Ectodermal cell (in vitro differentiated cells): ENCODE results near the gene CUEDC1.

Experiments
- H3K27ac ChIP-seq: 2 replicates; pipeline ENCODE4 v1.7.0; 2013; ENCODE audit warnings: mild to moderate bottlenecking, low read depth, low read length; ENCODE audit not compliant: insufficient read depth, poor library complexity, severe bottlenecking
- H3K27me3 ChIP-seq: 2 replicates; pipeline ENCODE4 v1.7.0; 2013; ENCODE audit warnings: mild to moderate bottlenecking, low read length; ENCODE audit not compliant: insufficient read depth, control insufficient read depth, poor library complexity, severe bottlenecking
- H3K36me3 ChIP-seq: one replicate; pipeline ENCODE4 v1.7.0; 2013; ENCODE audit warnings: low read length; ENCODE audit not compliant: control insufficient read depth, insufficient read depth
- H3K4me1 ChIP-seq: one replicate; pipeline ENCODE4 v1.7.0; 2013; ENCODE audit warnings: low read length; ENCODE audit not compliant: control insufficient read depth, insufficient read depth
- H3K4me3 ChIP-seq: 2 replicates; pipeline ENCODE4 v1.7.0; 2013; ENCODE audit warnings: low read depth, low read length, control low read depth; ENCODE audit not compliant: insufficient read depth
- H3K9me3 ChIP-seq: 2 replicates; pipeline ENCODE4 v1.7.0; 2013; ENCODE audit warnings: mild to moderate bottlenecking, low read length, moderate library complexity; ENCODE audit not compliant: control insufficient read depth
- WGBS, 2 experiments: methylation state at CpG; one replicate each; pipeline ENCODE4 v1.1.7; 2013; ENCODE audit warnings: missing lambda C conversion rate in 2 of 2; 5-methylcytosine and 5-hydroxymethylcytosine counted together

The CUEDC1 gene

GRCh38 chr17:57946798-57947358 is 8.3 kb downstream of the CUEDC1 start:
- Histone ChIP-seq H3K27me3 (no peaks in the 10 kb centered on the region), H3K36me3 (no peaks in the 10 kb centered on the region), H3K4me1 (peaks cover 37% of the 10 kb centered on the region), H3K27ac (peak overlapping the region; percentile 13), H3K9me3 (no peaks in the 10 kb centered on the region), H3K4me3 (no peak overlapping the region)
- 75 to 78% methylated on average over 10 of the region's 10 CpGs for WGBS, 2 experiments

GRCh38 chr17:57945996-57946797 is 9.0 kb downstream of the CUEDC1 start:
- 73 to 79% methylated on average over 6 of the region's 6 CpGs for whole genome bisulfite sequencing, 2 experiments
- Histone ChIP-seq H3K4me1 (peaks cover 38% of the 10 kb centered on the region), H3K27ac (no peak overlapping the region)

GRCh38 chr17:57944908-57945307 is 10.3 kb downstream of the CUEDC1 start:
- H3K9me3 ChIP-seq, result no peaks in the 10 kb centered on the region
- H3K27me3 ChIP-seq, result no peaks in the 10 kb centered on the region
- WGBS, 2 experiments, result 93 to 96% methylated on average over 6 of the region's 6 CpGs
- H3K4me3 ChIP-seq, result no peak overlapping the region
- H3K4me1 ChIP-seq, result peaks cover 43% of the 10 kb centered on the region
- no peak overlapping the region for H3K27ac ChIP-seq
- H3K36me3 ChIP-seq, result no peaks in the 10 kb centered on the region

More at GRCh38 chr17:57945996-57946797, 9.0 kb downstream of the CUEDC1 start:
- Histone ChIP-seq H3K9me3 (no peaks in the 10 kb centered on the region), H3K4me3 (no peak overlapping the region), H3K27me3 (no peaks in the 10 kb centered on the region), H3K36me3 (no peaks in the 10 kb centered on the region)

- Histone ChIP-seq H3K36me3 (no peaks in the 10 kb centered on the region), H3K4me3 (no peak overlapping the region), H3K27ac (no peak overlapping the region), H3K4me1 (peaks cover 45% of the 10 kb centered on the region), H3K9me3 (no peaks in the 10 kb centered on the region), H3K27me3 (no peaks in the 10 kb centered on the region)
- 91 to 92% methylated on average over 3 of the region's 3 CpGs for WGBS, 2 experiments
Observed at GRCh38 chr17:57943645-57944044, 11.6 kb downstream of the CUEDC1 start.

GRCh38 chr17:57943140-57943539 is 12.1 kb downstream of the CUEDC1 start:
- 90% methylated on average over 6 of the region's 6 CpGs for WGBS, 2 experiments
- Histone ChIP-seq H3K4me3 (no peak overlapping the region), H3K9me3 (no peaks in the 10 kb centered on the region), H3K27ac (no peak overlapping the region), H3K4me1 (peaks cover 40% of the 10 kb centered on the region), H3K36me3 (no peaks in the 10 kb centered on the region), H3K27me3 (no peaks in the 10 kb centered on the region)

GRCh38 chr17:57941384-57942370 is 13.5 kb downstream of the CUEDC1 start:
- Histone ChIP-seq H3K9me3 (no peaks in the 10 kb centered on the region), H3K4me1 (peaks cover 31% of the 10 kb centered on the region), H3K27ac (no peak overlapping the region), H3K4me3 (no peak overlapping the region), H3K27me3 (no peaks in the 10 kb centered on the region), H3K36me3 (no peaks in the 10 kb centered on the region)
- 77 to 81% methylated on average over 10 of the region's 10 CpGs for WGBS, 2 experiments

GRCh38 chr17:57940653-57941329 is 14.4 kb downstream of the CUEDC1 start:
- H3K9me3 ChIP-seq, result no peaks in the 10 kb centered on the region
- WGBS, 2 experiments, result 90 to 93% methylated on average over 5 of the region's 5 CpGs
- H3K27me3 ChIP-seq, result no peaks in the 10 kb centered on the region
- peaks cover 29% of the 10 kb centered on the region for H3K4me1 ChIP-seq
- H3K4me3 ChIP-seq, result no peak overlapping the region
- H3K27ac ChIP-seq, result no peak overlapping the region
- H3K36me3 ChIP-seq, result no peaks in the 10 kb centered on the region

- Histone ChIP-seq H3K9me3 (no peaks in the 10 kb centered on the region), H3K4me3 (no peak overlapping the region), H3K27ac (no peak overlapping the region), H3K27me3 (no peaks in the 10 kb centered on the region), H3K36me3 (no peaks in the 10 kb centered on the region), H3K4me1 (peaks cover 35% of the 10 kb centered on the region)
- 67 to 70% methylated on average over 5 of the region's 5 CpGs for WGBS, 2 experiments
Observed at GRCh38 chr17:57940231-57940630, 15.0 kb downstream of the CUEDC1 start.

GRCh38 chr17:57939797-57940196 is 15.4 kb downstream of the CUEDC1 start:
- H3K27ac ChIP-seq, result no peak overlapping the region

More at GRCh38 chr17:57939797-57940196, 15.4 kb downstream of the CUEDC1 start:
- Histone ChIP-seq H3K36me3 (no peaks in the 10 kb centered on the region), H3K27me3 (no peaks in the 10 kb centered on the region), H3K4me1 (peaks cover 39% of the 10 kb centered on the region), H3K9me3 (no peaks in the 10 kb centered on the region), H3K4me3 (no peak overlapping the region)
- whole genome bisulfite sequencing, 2 experiments, result 84 to 86% methylated on average over 6 to 7 of the region's 7 CpGs
